Measurements from ENCODE around the gene PAK4. TPM values are rescaled to one million over a fixed set of nuclear protein-coding genes. Genes with fewer than 3 reads are reported as not detected.

Gene PAK4
- total and polyA plus RNA-seq, 10 of the 15 experiments (the other 5 are each of a cell fraction or from before 2014, with no cell fraction given): 0.08 to 19.3 (median 5.9) TPM

DNA sequence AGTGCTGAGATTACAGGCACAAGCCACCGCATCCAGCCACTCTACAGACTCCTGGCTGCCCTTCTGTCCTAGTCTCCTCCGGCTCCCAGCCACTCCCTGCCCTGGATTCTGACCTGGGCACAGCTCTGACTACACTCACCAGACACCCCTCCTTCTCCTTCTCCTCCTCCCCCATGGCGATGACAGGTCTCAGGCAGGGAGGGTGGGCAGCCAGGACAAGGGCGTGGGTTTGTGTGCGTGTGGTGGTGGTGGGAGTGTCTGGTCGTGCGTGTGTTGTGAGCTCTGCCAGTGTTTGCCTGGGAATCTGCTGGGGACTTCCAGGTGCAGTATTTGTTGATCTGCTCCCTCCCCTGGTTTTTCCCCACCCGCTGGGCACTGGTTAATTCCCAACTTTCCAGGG is 68.2 kb downstream of the PAK4 start (continued):
- TF ChIP-seq, protein P1, sequence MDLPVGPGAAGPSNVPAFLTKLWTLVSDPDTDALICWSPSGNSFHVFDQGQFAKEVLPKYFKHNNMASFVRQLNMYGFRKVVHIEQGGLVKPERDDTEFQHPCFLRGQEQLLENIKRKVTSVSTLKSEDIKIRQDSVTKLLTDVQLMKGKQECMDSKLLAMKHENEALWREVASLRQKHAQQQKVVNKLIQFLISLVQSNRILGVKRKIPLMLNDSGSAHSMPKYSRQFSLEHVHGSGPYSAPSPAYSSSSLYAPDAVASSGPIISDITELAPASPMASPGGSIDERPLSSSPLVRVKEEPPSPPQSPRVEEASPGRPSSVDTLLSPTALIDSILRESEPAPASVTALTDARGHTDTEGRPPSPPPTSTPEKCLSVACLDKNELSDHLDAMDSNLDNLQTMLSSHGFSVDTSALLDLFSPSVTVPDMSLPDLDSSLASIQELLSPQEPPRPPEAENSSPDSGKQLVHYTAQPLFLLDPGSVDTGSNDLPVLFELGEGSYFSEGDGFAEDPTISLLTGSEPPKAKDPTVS (IDR thresholded peaks at IDR 0.05; ENCODE audit: low read depth, low read length): no peak
- TF ChIP-seq MEF2A (IDR thresholded peaks at IDR 0.05; ENCODE audit: insufficient read depth, low read depth, low read length) (no peak), CREB1 (IDR thresholded peaks at IDR 0.05; ENCODE audit: low read depth) (no peak), FOXK2 (IDR thresholded peaks at IDR 0.05) (no peak)
- TF ChIP-seq, protein P2, sequence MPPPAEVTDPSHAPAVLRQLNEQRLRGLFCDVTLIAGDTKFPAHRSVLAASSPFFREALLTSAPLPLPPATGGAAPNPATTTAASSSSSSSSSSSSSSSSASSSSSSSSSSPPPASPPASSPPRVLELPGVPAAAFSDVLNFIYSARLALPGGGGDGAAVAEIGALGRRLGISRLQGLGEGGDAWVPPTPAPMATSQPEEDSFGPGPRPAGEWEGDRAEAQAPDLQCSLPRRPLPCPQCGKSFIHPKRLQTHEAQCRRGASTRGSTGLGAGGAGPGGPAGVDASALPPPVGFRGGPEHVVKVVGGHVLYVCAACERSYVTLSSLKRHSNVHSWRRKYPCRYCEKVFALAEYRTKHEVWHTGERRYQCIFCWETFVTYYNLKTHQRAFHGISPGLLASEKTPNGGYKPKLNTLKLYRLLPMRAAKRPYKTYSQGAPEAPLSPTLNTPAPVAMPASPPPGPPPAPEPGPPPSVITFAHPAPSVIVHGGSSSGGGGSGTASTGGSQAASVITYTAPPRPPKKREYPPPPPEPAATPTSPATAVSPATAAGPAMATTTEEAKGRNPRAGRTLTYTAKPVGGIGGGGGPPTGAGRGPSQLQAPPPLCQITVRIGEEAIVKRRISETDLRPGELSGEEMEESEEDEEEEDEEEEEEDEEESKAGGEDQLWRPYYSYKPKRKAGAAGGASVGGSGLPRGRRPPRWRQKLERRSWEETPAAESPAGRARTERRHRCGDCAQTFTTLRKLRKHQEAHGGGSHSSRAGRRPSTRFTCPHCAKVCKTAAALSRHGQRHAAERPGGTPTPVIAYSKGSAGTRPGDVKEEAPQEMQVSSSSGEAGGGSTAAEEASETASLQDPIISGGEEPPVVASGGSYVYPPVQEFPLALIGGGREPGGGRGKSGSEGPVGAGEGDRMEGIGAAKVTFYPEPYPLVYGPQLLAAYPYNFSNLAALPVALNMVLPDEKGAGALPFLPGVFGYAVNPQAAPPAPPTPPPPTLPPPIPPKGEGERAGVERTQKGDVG (CRISPR knock-in tag; IDR thresholded peaks at IDR 0.05): no peak

DNA sequence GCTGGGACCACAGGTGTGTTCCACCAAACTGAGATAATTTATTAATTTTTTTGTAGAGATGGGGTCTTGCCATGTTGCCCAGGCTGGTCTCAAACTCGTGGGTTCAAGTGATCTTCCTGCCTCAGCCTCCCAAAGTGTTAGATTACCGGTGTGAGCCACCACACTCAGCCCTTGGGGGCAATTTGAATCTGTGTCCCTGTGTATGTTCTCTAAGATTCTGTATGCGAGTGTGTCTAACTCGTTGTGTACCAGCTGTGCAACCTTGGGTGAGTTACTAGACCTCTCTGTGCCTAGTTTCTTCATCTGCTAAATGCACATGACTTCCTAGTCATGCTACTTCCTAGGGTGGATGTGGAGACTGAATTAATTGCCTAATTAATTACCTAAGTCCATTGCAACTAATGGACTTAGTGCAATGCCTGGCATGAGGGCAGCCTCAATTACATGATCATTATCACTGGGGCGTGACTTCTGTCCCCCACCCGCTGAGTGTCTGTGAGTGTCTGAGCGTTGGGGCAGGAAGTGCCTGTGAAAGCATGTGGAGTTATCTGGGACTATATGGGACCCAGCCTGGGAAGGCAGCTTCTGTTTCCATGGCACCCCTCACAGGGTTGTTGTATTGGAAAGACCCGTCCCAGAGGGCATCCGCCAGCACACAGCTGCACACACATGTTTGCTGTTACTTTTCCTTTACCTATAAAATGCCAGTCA is 69.4 kb downstream of the PAK4 start:
- H3K9me3 ChIP-seq (replicated peaks; ENCODE audit: control insufficient read depth, insufficient read depth, low read length): no peaks in the 10 kb centered on the region
- H3K4me2 ChIP-seq (ENCODE audit: control insufficient read depth, insufficient read depth): no peak overlapping the region
- ChIA-PET POLR2A (no interaction called here), CTCF (no interaction called here), RAD21 (ENCODE audit: unreplicated experiment) (no interaction called here), SMC1A (ENCODE audit: uncharacterized antibody, unreplicated experiment) (no interaction called here)
- no TSS peak for BruUV-seq (replicated peaks)
- FAIRE-seq (no peak), DNase-seq (ENCODE audit: low read depth, low spot score) (no peak), ATAC-seq (no peak)
- H3K27ac ChIP-seq (ENCODE audit: control insufficient read depth, insufficient read depth): no peak overlapping the region
- H3K36me3 ChIP-seq (ENCODE audit: control insufficient read depth in 2 of 2, insufficient read depth in 2 of 2, low read length in 1 of 2): no peaks in the 10 kb centered on the region
- H3K27me3 ChIP-seq (replicated peaks in 1 of 2; ENCODE audit: control insufficient read depth in 2 of 2, insufficient read depth in 2 of 2, low read length in 1 of 2): peaks cover 3 to 5% of the 10 kb centered on the region in 2 experiments; a peak in 2 of 4 replicates
- in situ Hi-C loops (cut with MboI): no loop called here
- no peaks in the 10 kb centered on the region for H4K20me1 ChIP-seq (ENCODE audit: control insufficient read depth, insufficient read depth)
- intact Hi-C loops (cut with micrococcal nuclease; ENCODE audit: unreplicated experiment): no loop called here
- no peaks in the 10 kb centered on the region for H3K4me1 ChIP-seq (ENCODE audit: control insufficient read depth, insufficient read depth, low read length)
- no peak overlapping the region for H3K4me3 ChIP-seq
- no peaks in the 10 kb centered on the region for H3K79me2 ChIP-seq (ENCODE audit: control insufficient read depth, insufficient read depth, low read length)
- no peak overlapping the region for H3K9ac ChIP-seq (ENCODE audit: control insufficient read depth, insufficient read depth, low read length)
- 28% methylated on average over 9 of the region's 9 CpGs for WGBS (ENCODE audit: insufficient coverage, insufficient replicate concordance, low lambda C conversion rate, missing lambda C conversion rate)
- no peak overlapping the region for H2AFZ ChIP-seq (ENCODE audit: control insufficient read depth, low read depth, low read length)
- TF ChIP-seq TCF12 (IDR thresholded peaks at IDR 0.05; ENCODE audit: low read depth, low read length) (no peak), NR2C1 (IDR thresholded peaks at IDR 0.05) (no peak), POU2F2 (IDR thresholded peaks at IDR 0.05; ENCODE audit: borderline replicate concordance, low read depth, low read length) (no peak), HDAC2 (IDR thresholded peaks at IDR 0.05) (no peak), CHD2 (IDR thresholded peaks at IDR 0.05; ENCODE audit: borderline replicate concordance, low read depth, low read length) (no peak), ESRRA (IDR thresholded peaks at IDR 0.05; ENCODE audit: low read length) (no peak), CBX5 (IDR thresholded peaks at IDR 0.05; ENCODE audit: low read depth) (no peak), JUND (IDR thresholded peaks at IDR 0.05; ENCODE audit: low read depth, low read length) (no peak), CREB1 (IDR thresholded peaks at IDR 0.05; ENCODE audit: low read depth) (no peak), DPF2 (IDR thresholded peaks at IDR 0.05) (no peak)
- TF ChIP-seq, protein P3, sequence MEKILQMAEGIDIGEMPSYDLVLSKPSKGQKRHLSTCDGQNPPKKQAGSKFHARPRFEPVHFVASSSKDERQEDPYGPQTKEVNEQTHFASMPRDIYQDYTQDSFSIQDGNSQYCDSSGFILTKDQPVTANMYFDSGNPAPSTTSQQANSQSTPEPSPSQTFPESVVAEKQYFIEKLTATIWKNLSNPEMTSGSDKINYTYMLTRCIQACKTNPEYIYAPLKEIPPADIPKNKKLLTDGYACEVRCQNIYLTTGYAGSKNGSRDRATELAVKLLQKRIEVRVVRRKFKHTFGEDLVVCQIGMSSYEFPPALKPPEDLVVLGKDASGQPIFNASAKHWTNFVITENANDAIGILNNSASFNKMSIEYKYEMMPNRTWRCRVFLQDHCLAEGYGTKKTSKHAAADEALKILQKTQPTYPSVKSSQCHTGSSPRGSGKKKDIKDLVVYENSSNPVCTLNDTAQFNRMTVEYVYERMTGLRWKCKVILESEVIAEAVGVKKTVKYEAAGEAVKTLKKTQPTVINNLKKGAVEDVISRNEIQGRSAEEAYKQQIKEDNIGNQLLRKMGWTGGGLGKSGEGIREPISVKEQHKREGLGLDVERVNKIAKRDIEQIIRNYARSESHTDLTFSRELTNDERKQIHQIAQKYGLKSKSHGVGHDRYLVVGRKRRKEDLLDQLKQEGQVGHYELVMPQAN (conservative IDR thresholded peaks at IDR 0.05): no peak
- TF ChIP-seq, protein P4, sequence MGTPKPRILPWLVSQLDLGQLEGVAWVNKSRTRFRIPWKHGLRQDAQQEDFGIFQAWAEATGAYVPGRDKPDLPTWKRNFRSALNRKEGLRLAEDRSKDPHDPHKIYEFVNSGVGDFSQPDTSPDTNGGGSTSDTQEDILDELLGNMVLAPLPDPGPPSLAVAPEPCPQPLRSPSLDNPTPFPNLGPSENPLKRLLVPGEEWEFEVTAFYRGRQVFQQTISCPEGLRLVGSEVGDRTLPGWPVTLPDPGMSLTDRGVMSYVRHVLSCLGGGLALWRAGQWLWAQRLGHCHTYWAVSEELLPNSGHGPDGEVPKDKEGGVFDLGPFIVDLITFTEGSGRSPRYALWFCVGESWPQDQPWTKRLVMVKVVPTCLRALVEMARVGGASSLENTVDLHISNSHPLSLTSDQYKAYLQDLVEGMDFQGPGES (IDR thresholded peaks at IDR 0.05): no peak
